Panc1 (cell line): ENCODE measurements around the gene HSH2D. TPM values are rescaled to one million over a fixed set of nuclear protein-coding genes. Genes with fewer than 3 reads are reported as not detected.
A peak's percentile ranks its signal among the peaks of the same experiment; 100 is the strongest.

ENCODE experiments used
- ATAC-seq: fragments of 200-7000 bp; cut with Tn5 transposase; 2 replicates; pipeline ENCODE4 v1.9.1; 2020; ENCODE audit warnings: mild to moderate bottlenecking, moderate library complexity
- BruUV-seq: library from RNA; stranded (reverse); fragments of 400-500 nt; replicated peaks from 2 replicates; lab custom pipeline; 2021; lab: Mats Ljungman, UMichigan
- CTCF ChIA-PET: fragments of 300-600 bp; sonication (Branson Sonifier 250); formaldehyde crosslinking; loops from one replicate; lab custom pipeline; 2022; ENCODE audit warnings: antibody characterized with exemption; lab: Charles Lee
- POLR2A ChIA-PET: fragments of 300-600 bp; sonication (Branson Sonifier 250); formaldehyde crosslinking; loops from one replicate; lab custom pipeline; 2022; ENCODE audit warnings: antibody characterized with exemption; lab: Charles Lee
- DNase-seq: peaks from one replicate; pipeline ENCODE4 v3.0.0-alpha.2; 2010; ENCODE audit warnings: low read depth, low spot score
- H3K27ac ChIP-seq: 2 replicates; pipeline ENCODE4 v1.5.1; 2011; ENCODE audit warnings: mild to moderate bottlenecking, low read length, inconsistent platforms
- H3K27me3 ChIP-seq: fragments of 200-500 bp; sonication (Bioruptor generic); 2 replicates; pipeline ENCODE4 v1.6.0; 2014; ENCODE audit warnings: low read length, inconsistent platforms; ENCODE audit not compliant: control insufficient read depth, insufficient read depth
- H3K36me3 ChIP-seq: fragments of 200-500 bp; sonication (Bioruptor generic); 2 replicates; pipeline ENCODE4 v1.5.1; 2014; ENCODE audit warnings: inconsistent platforms, mild to moderate bottlenecking, low read length, moderate library complexity; ENCODE audit not compliant: control insufficient read depth, insufficient read depth
- H3K4me1 ChIP-seq: 2 replicates; pipeline ENCODE4 v1.5.1; 2011; ENCODE audit warnings: inconsistent platforms, mild to moderate bottlenecking, low read length, moderate library complexity; ENCODE audit not compliant: control insufficient read depth, insufficient read depth
- H3K4me3 ChIP-seq, 2 experiments: 2 replicates each; pipeline ENCODE4 v1.5.1; 2011 to 2012; ENCODE audit warnings: low read depth in 2 of 2, low read length in 2 of 2, mild to moderate bottlenecking in 2 of 2, inconsistent platforms in 1 of 2, moderate library complexity in 1 of 2
- H3K9me3 ChIP-seq: fragments of 200-500 bp; sonication (Bioruptor generic); 2 replicates; pipeline ENCODE4 v1.5.1; 2014; ENCODE audit warnings: low read depth, mild to moderate bottlenecking, inconsistent platforms, low read length, moderate library complexity; ENCODE audit not compliant: control insufficient read depth, insufficient read depth
- CTCF ChIP-seq: fragments of 450-650 bp; IDR thresholded peaks from 2 replicates; pipeline ENCODE4 v1.5.1; 2017; ENCODE audit warnings: mild to moderate bottlenecking
- POLR2AphosphoS5 ChIP-seq: IDR thresholded peaks from 2 replicates; pipeline ENCODE4 v1.6.1; 2012; ENCODE audit warnings: mild to moderate bottlenecking, low read depth, low read length, moderate library complexity
- REST ChIP-seq, 2 experiments: IDR thresholded peaks; 2 replicates each; pipeline ENCODE4 v1.6.1; 2011 to 2012; ENCODE audit warnings: low read depth in 2 of 2, control low read depth in 1 of 2, low read length in 1 of 2, mild to moderate bottlenecking in 1 of 2, moderate library complexity in 1 of 2; ENCODE audit not compliant: insufficient read depth in 1 of 2
- SIN3A ChIP-seq: IDR thresholded peaks from 2 replicates; pipeline ENCODE4 v1.6.1; 2012; ENCODE audit warnings: low read depth, mild to moderate bottlenecking, low read length, moderate library complexity, borderline replicate concordance; ENCODE audit not compliant: insufficient read depth
- TCF7L2 ChIP-seq: IDR thresholded peaks from 2 replicates; pipeline ENCODE4 v1.6.1; 2011; ENCODE audit warnings: mild to moderate bottlenecking, low read depth, low read length, inconsistent platforms
- in situ Hi-C: cut with HindIII; loops from 2 replicates; pipeline ENCODE4 v1.10.0; 2016; ENCODE audit warnings: low sequenced_read_pairs, low pct_unique_long_range_greater_than_20kb
- intact Hi-C: fragments of 100-400 bp; cut with micrococcal nuclease; formaldehyde crosslinking; loops from one replicate; pipeline ENCODE4 v1.10.0; 2022; ENCODE audit not compliant: unreplicated experiment
- total RNA-seq: library from RNA; stranded (reverse); gene quantifications from one replicate; pipeline ENCODE4 v1.2.1, GENCODE V29; 2021; ENCODE audit not compliant: unreplicated experiment

The HSH2D gene
- total RNA-seq, 1 experiment from 2014 or later = not detected

GRCh38 chr19:16121967-16122366 is 21.5 kb upstream of the HSH2D start:
- ChIA-PET CTCF (no interaction called here), POLR2A (no interaction called here)
- no peaks in the 10 kb centered on the region for H3K27me3 ChIP-seq
- H3K4me3 ChIP-seq = no peak overlapping the region
- no peak for DNase-seq
- no peak for TF ChIP-seq SIN3A
- no peak for TF ChIP-seq TCF7L2
- TF ChIP-seq POLR2AphosphoS5 = no peak
- TF ChIP-seq REST (IDR thresholded peaks at IDR 0.05; ENCODE audit: insufficient read depth in 1 of 2, low read depth in 2 of 2, low read length in 1 of 2) = no peak
- no peak for TF ChIP-seq CTCF
- no peak overlapping the region for H3K27ac ChIP-seq
- H3K4me1 ChIP-seq = no peaks in the 10 kb centered on the region
- H3K36me3 ChIP-seq = no peaks in the 10 kb centered on the region; the same call in none of the 2 replicates
- no peaks in the 10 kb centered on the region for H3K9me3 ChIP-seq
- BruUV-seq = TSS peak; percentile 48
- intact Hi-C loops (no loop called here), in situ Hi-C loops (no loop called here)
- ATAC-seq = no peak

GRCh38 chr19:16124953-16125352 is 18.5 kb upstream of the HSH2D start:
- ATAC-seq = no peak
- H3K4me1 ChIP-seq = no peaks in the 10 kb centered on the region
- no peak overlapping the region for H3K4me3 ChIP-seq
- ChIA-PET POLR2A (no interaction called here), CTCF (no interaction called here)
- no TSS peak for BruUV-seq
- no peaks in the 10 kb centered on the region for H3K27me3 ChIP-seq
- TF ChIP-seq SIN3A (no peak), TCF7L2 (no peak), REST (IDR thresholded peaks at IDR 0.05; ENCODE audit: insufficient read depth in 1 of 2, low read depth in 2 of 2, low read length in 1 of 2) (no peak), POLR2AphosphoS5 (no peak), CTCF (no peak)
- H3K9me3 ChIP-seq = no peaks in the 10 kb centered on the region
- DNase-seq = no peak
- no peak overlapping the region for H3K27ac ChIP-seq
- intact Hi-C loops (no loop called here), in situ Hi-C loops (no loop called here)
- no peaks in the 10 kb centered on the region; the same call in 1 of the 2 replicates for H3K36me3 ChIP-seq
